Neural crest cell (in vitro differentiated cells): ENCODE measurements around the gene PAPPA2. TPM values are rescaled to one million over a fixed set of nuclear protein-coding genes. Genes with fewer than 3 reads are reported as not detected.
"Not testable (repeated sequence)": the region's sequence is repeated elsewhere in the genome, so short reads cannot be mapped to it uniquely, and the experiment has no call there.

Source experiments
- DNase-seq: peaks from one replicate; pipeline ENCODE4 v3.0.0; 2021; ENCODE audit warnings: low read depth, mixed read lengths, low spot score
- H3K27ac Mint-ChIP-seq: one replicate; pipeline ENCODE4 v1.8.0; 2021; ENCODE audit warnings: mild to moderate bottlenecking, mixed read lengths; ENCODE audit not compliant: unreplicated experiment
- H3K27me3 Mint-ChIP-seq: 2 replicates; pipeline ENCODE4 v1.8.0; 2021; ENCODE audit warnings: low read depth, mild to moderate bottlenecking, mixed read lengths
- H3K36me3 Mint-ChIP-seq: 2 replicates; pipeline ENCODE4 v1.8.0; 2021; ENCODE audit warnings: low read depth, mild to moderate bottlenecking, mixed read lengths
- H3K4me1 Mint-ChIP-seq: 2 replicates; pipeline ENCODE4 v1.8.0; 2021; ENCODE audit warnings: mixed read lengths
- H3K4me3 Mint-ChIP-seq: one replicate; pipeline ENCODE4 v1.8.0; 2021; ENCODE audit warnings: mild to moderate bottlenecking, mixed read lengths
- H3K9me3 Mint-ChIP-seq: 2 replicates; pipeline ENCODE4 v1.8.0; 2021; ENCODE audit warnings: mixed read lengths
- CTCF ChIP-seq: fragments of 200-600 bp; sonication (generic); conservative IDR thresholded peaks from 2 replicates; pipeline ENCODE4 v1.5.0; 2021; ENCODE audit warnings: antibody characterized with exemption, mild to moderate bottlenecking
- long read RNA-seq: library from polyadenylated mRNA; unstranded; transcript quantifications from one replicate; pipeline ENCODE4 v2.0.0, GENCODE V29; 2020
- total RNA-seq: library from RNA; stranded (reverse); gene quantifications from 2 replicates; pipeline ENCODE4 v1.2.1, GENCODE V29; 2021

PAPPA2 gene
- 0.48 and 0.79 TPM in 2 replicates for total RNA-seq
- long read RNA-seq: 0 reads

DNA sequence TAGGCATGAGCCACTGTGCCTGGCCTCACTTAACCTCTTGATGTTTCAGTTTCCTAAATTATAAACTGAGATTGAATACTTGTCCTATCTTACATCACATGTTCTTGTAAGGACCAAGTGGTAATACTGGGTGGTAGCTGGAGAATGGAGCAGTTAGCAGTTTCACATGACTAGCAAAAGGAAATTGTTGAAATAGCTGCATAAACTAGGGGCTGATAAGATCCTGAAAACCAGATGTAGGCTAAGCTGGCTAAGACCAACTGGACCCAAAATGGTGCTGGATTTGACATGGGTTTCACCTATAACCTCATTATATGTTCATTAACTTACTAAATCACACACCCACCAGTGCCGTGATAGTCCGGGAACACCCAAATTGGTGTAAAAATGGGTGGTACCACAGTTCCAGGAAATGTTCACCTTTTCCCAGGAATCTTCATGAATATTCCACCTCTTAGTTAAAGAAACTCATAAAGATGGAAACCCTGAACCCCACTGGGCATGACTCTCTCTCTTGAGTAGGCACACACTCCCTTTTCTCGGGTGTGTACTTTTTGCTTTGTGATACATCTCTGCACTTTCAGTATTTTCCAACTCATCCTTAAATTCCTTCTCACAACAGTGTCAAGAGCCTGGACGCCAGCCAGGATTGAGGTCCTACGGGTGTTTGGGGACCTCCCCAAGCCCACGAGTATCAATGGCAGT, at the start of gene PAPPA2:
Gene PAPPA2, plus strand, starts transcription at position 502 of the 705 bp plus-strand sequence. CDS start 93,148 bp downstream, outside the sequence.
- no peak within 1 kb of the TSS for H3K4me3 Mint-ChIP-seq
- peaks cover 5% of the 10 kb centered on the region for H3K9me3 Mint-ChIP-seq
- H3K36me3 Mint-ChIP-seq: no peaks in the 10 kb centered on the region
- H3K27me3 Mint-ChIP-seq: no peaks in the 10 kb centered on the region
- no peak for DNase-seq
- H3K4me1 Mint-ChIP-seq: no peaks in the 10 kb centered on the region
- no peak within 1 kb of the TSS for H3K27ac Mint-ChIP-seq
- TF ChIP-seq CTCF: no peak

- no peaks in the 10 kb centered on the region for H3K36me3 Mint-ChIP-seq
- peaks cover 4% of the 10 kb centered on the region for H3K9me3 Mint-ChIP-seq
- peaks cover 3% of the 10 kb centered on the region for H3K4me1 Mint-ChIP-seq
- H3K27ac Mint-ChIP-seq: no peak overlapping the region
- TF ChIP-seq CTCF: no peak
- H3K4me3 Mint-ChIP-seq: no peak overlapping the region
- peaks cover 2% of the 10 kb centered on the region for H3K27me3 Mint-ChIP-seq
- no peak for DNase-seq
These were observed 46.2 kb upstream of the PAPPA2 start for GRCh38 chr1:176416777-176417176.

DNA sequence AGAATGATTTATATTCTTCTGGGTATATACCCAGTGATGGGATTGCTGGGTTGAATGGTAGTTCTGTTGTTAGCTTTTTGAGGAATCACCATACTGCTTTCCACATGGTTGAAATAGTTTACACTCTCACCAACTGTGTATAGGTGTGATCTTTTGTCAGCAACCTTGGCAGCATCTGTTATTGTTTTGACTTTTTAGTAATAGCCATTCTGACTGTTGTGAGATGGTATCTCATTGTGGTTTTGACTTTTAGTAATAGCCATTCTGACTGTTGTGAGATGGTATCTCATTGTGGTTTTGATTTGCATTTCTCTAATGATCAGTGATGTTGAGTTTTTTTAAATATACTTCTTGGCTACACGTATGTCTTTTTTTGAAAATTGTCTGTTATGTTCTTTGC, 43.4 kb upstream of the PAPPA2 start:
- H3K27me3 Mint-ChIP-seq, DNase-seq, H3K4me1 Mint-ChIP-seq, H3K27ac Mint-ChIP-seq, H3K4me3 Mint-ChIP-seq, H3K36me3 Mint-ChIP-seq: not testable (repeated sequence)
- H3K9me3 Mint-ChIP-seq: peaks cover 20% of the 10 kb centered on the region

GRCh38 chr1:176434234-176434633, 28.7 kb upstream of the PAPPA2 start:
- Mint-ChIP-seq H3K27ac (no peak overlapping the region), H3K27me3 (no peaks in the 10 kb centered on the region), H3K36me3 (no peaks in the 10 kb centered on the region), H3K4me3 (no peak overlapping the region), H3K4me1 (peaks cover 9% of the 10 kb centered on the region), H3K9me3 (no peaks in the 10 kb centered on the region)
- no peak for TF ChIP-seq CTCF
- DNase-seq: no peak

DNA sequence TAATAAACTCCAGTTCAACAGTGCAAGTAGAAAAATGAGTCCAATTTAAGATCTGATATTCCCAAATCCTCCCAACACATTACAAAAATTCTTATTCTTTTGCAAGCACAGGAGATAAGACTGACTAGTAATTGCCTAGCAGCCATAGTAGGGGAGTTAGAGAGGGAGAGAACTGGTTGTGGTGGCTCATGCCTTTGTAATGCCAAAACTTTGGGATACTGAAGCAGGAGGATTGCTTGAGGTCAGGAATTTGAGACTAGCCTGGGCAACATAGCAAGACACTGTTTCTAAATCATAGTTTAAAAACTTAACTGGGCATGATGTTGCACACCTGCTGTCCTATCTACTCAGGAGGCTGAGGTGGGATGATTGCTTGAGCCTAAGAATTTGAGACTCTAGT, 26.7 kb upstream of the PAPPA2 start:
- no peak for TF ChIP-seq CTCF
- DNase-seq: no peak
- no peaks in the 10 kb centered on the region for H3K36me3 Mint-ChIP-seq
- H3K27ac Mint-ChIP-seq: no peak overlapping the region
- peaks cover 5% of the 10 kb centered on the region for H3K4me1 Mint-ChIP-seq
- peaks cover 2% of the 10 kb centered on the region for H3K9me3 Mint-ChIP-seq
- H3K4me3 Mint-ChIP-seq: no peak overlapping the region
- H3K27me3 Mint-ChIP-seq: no peaks in the 10 kb centered on the region

GRCh38 chr1:176440176-176440575, 22.8 kb upstream of the PAPPA2 start:
- H3K9me3 Mint-ChIP-seq: peaks cover 5% of the 10 kb centered on the region
- DNase-seq: no peak
- no peak for TF ChIP-seq CTCF
- no peaks in the 10 kb centered on the region for H3K4me1 Mint-ChIP-seq
- H3K27ac Mint-ChIP-seq: no peak overlapping the region
- no peaks in the 10 kb centered on the region for H3K27me3 Mint-ChIP-seq
- H3K36me3 Mint-ChIP-seq: no peaks in the 10 kb centered on the region
- no peak overlapping the region for H3K4me3 Mint-ChIP-seq
